ENCODE results near the gene BRPF1. TPM values are rescaled to one million over a fixed set of nuclear protein-coding genes. Genes with fewer than 3 reads are reported as not detected.

Gene BRPF1
- total RNA-seq, 1 experiment from 2014 or later = 21.4 TPM

DNA sequence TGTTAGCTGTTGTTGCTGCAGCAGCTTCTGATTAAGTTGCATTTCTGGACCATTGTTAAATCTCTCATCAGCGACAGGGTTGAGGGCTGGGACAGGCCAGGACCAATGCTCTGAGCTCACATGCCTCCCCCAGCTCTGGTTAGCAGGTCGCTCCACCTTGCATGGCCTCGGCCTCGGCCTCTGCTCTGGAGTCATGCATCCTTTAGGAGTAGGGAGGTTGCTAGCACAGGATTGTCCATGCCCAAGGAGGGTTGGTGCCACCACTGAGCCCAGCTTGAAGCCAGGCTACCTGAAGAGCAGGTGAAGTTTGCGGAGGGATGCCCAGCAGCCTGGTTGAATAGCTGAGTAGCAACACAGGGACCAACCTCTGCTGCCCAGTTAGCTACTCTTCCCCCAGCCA lies 39.1 kb upstream of the BRPF1 start:
- TF ChIP-seq, protein P1, sequence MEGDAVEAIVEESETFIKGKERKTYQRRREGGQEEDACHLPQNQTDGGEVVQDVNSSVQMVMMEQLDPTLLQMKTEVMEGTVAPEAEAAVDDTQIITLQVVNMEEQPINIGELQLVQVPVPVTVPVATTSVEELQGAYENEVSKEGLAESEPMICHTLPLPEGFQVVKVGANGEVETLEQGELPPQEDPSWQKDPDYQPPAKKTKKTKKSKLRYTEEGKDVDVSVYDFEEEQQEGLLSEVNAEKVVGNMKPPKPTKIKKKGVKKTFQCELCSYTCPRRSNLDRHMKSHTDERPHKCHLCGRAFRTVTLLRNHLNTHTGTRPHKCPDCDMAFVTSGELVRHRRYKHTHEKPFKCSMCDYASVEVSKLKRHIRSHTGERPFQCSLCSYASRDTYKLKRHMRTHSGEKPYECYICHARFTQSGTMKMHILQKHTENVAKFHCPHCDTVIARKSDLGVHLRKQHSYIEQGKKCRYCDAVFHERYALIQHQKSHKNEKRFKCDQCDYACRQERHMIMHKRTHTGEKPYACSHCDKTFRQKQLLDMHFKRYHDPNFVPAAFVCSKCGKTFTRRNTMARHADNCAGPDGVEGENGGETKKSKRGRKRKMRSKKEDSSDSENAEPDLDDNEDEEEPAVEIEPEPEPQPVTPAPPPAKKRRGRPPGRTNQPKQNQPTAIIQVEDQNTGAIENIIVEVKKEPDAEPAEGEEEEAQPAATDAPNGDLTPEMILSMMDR (IDR thresholded peaks at IDR 0.05; ENCODE audit: unreplicated experiment) = no peak
- H3K4me1 Mint-ChIP-seq (ENCODE audit: insufficient read depth, unreplicated experiment) = no peaks in the 10 kb centered on the region
- H3K36me3 Mint-ChIP-seq (ENCODE audit: insufficient read depth, unreplicated experiment) = peaks cover 27% of the 10 kb centered on the region
- no peak for DNase-seq (ENCODE audit: unreplicated experiment)
- BruUV-seq (replicated peaks) = no TSS peak
- no peak overlapping the region for H3K4me3 Mint-ChIP-seq (ENCODE audit: unreplicated experiment)
- H3K27me3 Mint-ChIP-seq (ENCODE audit: insufficient read depth, unreplicated experiment) = no peaks in the 10 kb centered on the region
- no peaks in the 10 kb centered on the region for H3K9me3 Mint-ChIP-seq (ENCODE audit: unreplicated experiment)
- no peak overlapping the region for H3K27ac Mint-ChIP-seq (ENCODE audit: low read depth, unreplicated experiment)
- intact Hi-C loops (cut with micrococcal nuclease) = no loop called here
- ChIA-PET CTCF (no interaction called here), POLR2A (no interaction called here)

DNA sequence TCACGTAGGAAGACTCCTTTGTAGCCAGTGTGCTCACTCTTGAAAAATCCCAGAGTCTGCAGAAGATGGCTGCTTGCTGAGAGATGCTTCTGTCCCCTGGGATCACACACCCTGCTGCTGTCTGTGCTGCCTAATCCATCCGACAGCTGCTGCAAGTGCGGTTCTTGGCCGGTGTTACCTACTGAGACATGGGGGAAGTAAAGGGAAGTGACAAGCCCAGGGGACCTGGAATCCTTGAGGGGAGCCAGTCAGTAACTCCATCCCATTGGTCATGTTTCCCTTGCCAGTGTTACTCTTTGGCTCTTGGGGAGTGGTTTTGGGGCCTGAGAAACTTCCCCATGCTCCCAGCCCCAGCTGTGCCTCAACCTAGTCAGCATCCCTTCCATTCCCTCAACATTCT lies 36.2 kb upstream of the BRPF1 start:
- no TSS peak for BruUV-seq (replicated peaks)
- Mint-ChIP-seq H3K4me3 (ENCODE audit: unreplicated experiment) (no peak overlapping the region), H3K9me3 (ENCODE audit: unreplicated experiment) (no peaks in the 10 kb centered on the region), H3K4me1 (ENCODE audit: insufficient read depth, unreplicated experiment) (no peaks in the 10 kb centered on the region), H3K27ac (ENCODE audit: low read depth, unreplicated experiment) (no peak overlapping the region), H3K36me3 (ENCODE audit: insufficient read depth, unreplicated experiment) (peaks cover 17% of the 10 kb centered on the region), H3K27me3 (ENCODE audit: insufficient read depth, unreplicated experiment) (no peaks in the 10 kb centered on the region)
- TF ChIP-seq, protein P1 (IDR thresholded peaks at IDR 0.05; ENCODE audit: unreplicated experiment) = no peak
- POLR2A ChIA-PET = interaction anchor here (0.6 to 1.1 kb wide), 3 partner anchors 16 to 279 kb away, joined by 3 read pairs; no protein-coding TSS in a partner anchor
- CTCF ChIA-PET = no interaction called here
- intact Hi-C loops (cut with micrococcal nuclease) = no loop called here
- DNase-seq (ENCODE audit: unreplicated experiment) = no peak

DNA sequence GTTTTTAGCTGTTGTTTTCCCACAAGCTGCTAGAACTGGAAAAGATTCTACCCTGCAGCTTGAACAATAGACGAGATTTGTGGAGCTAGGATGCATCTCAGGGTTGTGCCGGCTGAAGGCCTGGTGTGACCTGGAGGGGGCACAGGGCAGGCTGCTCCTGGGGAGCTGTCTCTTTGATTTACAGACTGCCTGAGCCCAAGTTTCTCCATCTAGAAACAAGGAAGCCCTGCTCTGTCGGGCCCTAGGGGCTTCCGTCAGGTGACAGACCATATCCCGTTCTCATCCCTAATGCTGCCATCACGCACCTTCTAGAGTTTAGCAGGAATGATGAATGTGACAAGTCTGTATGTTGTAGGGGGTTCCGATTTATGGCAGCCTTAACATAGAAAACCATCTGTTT lies 35.8 kb upstream of the BRPF1 start:
- BruUV-seq (replicated peaks) = no TSS peak
- Mint-ChIP-seq H3K27me3 (ENCODE audit: insufficient read depth, unreplicated experiment) (no peaks in the 10 kb centered on the region), H3K9me3 (ENCODE audit: unreplicated experiment) (no peaks in the 10 kb centered on the region), H3K4me3 (ENCODE audit: unreplicated experiment) (no peak overlapping the region), H3K36me3 (ENCODE audit: insufficient read depth, unreplicated experiment) (peaks cover 17% of the 10 kb centered on the region), H3K27ac (ENCODE audit: low read depth, unreplicated experiment) (no peak overlapping the region), H3K4me1 (ENCODE audit: insufficient read depth, unreplicated experiment) (no peaks in the 10 kb centered on the region)
- POLR2A ChIA-PET = no interaction called here
- TF ChIP-seq, protein P1 (IDR thresholded peaks at IDR 0.05; ENCODE audit: unreplicated experiment) = no peak
- intact Hi-C loops (cut with micrococcal nuclease) = no loop called here
- no peak for DNase-seq (ENCODE audit: unreplicated experiment)
- CTCF ChIA-PET = no interaction called here

DNA sequence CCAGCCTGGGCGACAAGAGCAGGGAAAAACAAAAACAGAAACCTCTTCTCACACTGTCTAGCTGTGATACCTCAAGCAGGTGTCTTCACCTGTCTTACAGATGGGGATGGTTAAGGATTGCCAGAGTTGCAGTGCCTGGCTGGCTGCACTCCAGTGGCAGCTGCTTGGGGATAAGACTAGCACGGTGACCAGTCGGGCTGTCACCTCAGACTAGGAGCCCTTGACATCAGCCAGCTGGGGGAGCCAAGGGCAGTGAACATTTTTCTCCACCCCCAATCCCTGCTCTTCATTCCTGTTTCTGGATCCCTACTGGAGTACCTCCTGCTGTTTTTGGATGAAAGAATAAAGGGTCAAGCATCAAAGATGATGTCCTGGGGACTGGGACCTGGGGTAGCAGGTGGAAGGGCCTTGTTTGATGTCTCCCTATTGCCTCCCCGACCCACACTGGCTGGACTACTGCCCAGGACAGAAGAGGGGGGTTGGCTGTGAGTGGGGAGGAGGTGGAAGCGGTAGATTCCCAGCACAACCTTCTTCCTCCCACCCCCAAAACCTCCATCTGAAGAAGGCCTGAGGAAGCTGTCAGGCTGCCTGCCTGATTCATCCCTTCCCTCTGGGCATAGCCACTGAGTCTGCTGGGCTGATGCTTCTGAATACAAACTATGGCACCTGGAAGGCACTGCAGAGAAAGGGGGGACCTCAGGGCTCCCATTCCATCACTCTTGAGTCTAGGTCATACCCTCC lies 34.9 kb upstream of the BRPF1 start:
- Mint-ChIP-seq H3K4me1 (ENCODE audit: insufficient read depth, unreplicated experiment) (no peaks in the 10 kb centered on the region), H3K9me3 (ENCODE audit: unreplicated experiment) (no peaks in the 10 kb centered on the region), H3K27me3 (ENCODE audit: insufficient read depth, unreplicated experiment) (no peaks in the 10 kb centered on the region), H3K4me3 (ENCODE audit: unreplicated experiment) (no peak overlapping the region), H3K27ac (ENCODE audit: low read depth, unreplicated experiment) (no peak overlapping the region), H3K36me3 (ENCODE audit: insufficient read depth, unreplicated experiment) (peaks cover 12% of the 10 kb centered on the region)
- BruUV-seq (replicated peaks) = no TSS peak
- TF ChIP-seq, protein P1 (IDR thresholded peaks at IDR 0.05; ENCODE audit: unreplicated experiment) = no peak
- DNase-seq (ENCODE audit: unreplicated experiment) = no peak
- ChIA-PET CTCF (interaction anchor here (0.6 kb wide), 1 partner anchor 25 kb away, joined by 3 read pairs; no protein-coding TSS in a partner anchor), POLR2A (no interaction called here)
- intact Hi-C loops (cut with micrococcal nuclease) = no loop called here

All from MCF 10A (cell line).